Measurements from ENCODE around the gene C19orf33.

Gene C19orf33

DNA sequence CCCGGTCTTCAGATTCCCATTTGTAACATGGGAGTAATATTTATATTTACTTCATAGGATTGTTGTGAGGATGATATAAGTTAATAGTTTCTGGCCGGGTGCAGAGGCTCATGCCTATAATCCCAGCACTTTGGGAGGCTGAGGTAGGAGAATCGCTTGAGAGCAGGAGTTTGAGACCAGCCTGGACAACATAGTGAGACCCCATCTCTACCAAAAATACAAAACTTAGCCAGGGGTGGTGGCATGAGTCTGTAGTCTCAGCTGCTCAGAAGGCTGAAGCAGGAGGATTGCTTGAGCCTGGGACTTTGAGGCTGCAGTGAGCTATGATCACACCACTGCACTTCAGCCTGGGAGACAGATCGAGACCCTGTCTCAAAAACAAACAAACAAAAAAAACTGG is 42.8 kb downstream of the C19orf33 start:
- DNase-seq: no peak

DNA sequence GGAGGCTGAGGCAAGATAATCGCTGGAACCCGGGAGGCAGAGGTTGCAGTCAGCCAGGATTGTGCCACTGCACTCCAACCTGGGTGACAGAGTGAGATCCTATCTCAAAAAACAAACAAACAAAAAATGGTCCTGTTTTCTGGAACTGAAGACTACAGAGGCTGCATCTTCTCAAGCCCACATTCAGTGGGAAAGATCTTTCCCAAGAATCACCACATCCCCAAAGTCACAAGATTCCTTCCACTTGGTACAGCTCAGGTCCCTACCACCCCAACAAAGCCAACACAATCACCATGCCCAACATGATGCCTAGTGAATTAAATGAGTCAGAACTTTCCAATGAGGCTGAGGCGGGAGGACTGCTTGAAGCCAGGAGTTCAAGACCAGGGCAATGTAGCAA is 46.8 kb downstream of the C19orf33 start:
- DNase-seq: no peak

- no peak for DNase-seq
Observed at GRCh38 chr19:38351865-38352395, 47.9 kb downstream of the C19orf33 start.

DNA sequence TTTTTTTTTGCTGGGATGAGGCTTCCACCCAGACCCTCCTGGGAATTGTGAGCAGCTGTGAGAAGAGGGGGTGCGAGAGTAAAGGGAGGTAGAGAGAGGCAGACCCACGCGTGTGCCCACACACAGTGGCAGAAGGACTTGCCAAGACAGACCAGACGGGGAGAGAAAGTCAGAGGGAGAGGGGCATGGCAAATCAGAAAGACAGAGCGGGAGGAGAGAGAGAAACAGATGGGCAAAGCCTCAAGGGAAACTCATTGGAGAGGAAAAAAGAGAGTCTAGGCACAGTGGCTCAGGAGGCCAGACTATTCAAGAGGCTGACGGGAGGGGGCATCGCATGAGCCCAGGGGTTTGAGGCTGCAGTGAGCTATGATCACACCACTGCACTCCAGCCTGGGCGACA is 48.6 kb downstream of the C19orf33 start:
- DNase-seq: no peak

All from T-helper 9 cell (primary cell).